ENCODE measurements around the gene ACOT13.

- no peak for TF ChIP-seq CTCF (IDR thresholded peaks at IDR 0.05)
- TF ChIP-seq ZFX (IDR thresholded peaks at IDR 0.05; ENCODE audit: borderline replicate concordance), result no peak
Observed at GRCh38 chr6:24659561-24659960, 7.3 kb upstream of the ACOT13 start.

Data from 22Rv1 (cell line).